GM21619 (cell line): ENCODE data around the gene RALGAPA2.
A peak's percentile ranks its signal among the peaks of the same experiment; 100 is the strongest.

Experiments used
- ATAC-seq: cut with Tn5 transposase; IDR thresholded peaks from one replicate; pipeline ENCODE4 v1.9.1; 2021; ENCODE audit not compliant: unreplicated experiment

RALGAPA2 gene

GRCh38 chr20:20632644-20633043, 79.8 kb downstream of the RALGAPA2 start:
- no peak for ATAC-seq

- ATAC-seq = no peak
Measured at GRCh38 chr20:20630551-20630950, 81.9 kb downstream of the RALGAPA2 start.

GRCh38 chr20:20629556-20630188, 82.8 kb downstream of the RALGAPA2 start:
- ATAC-seq = no peak

GRCh38 chr20:20628314-20628713, 84.1 kb downstream of the RALGAPA2 start:
- ATAC-seq = no peak

GRCh38 chr20:20627471-20627870, 85.0 kb downstream of the RALGAPA2 start:
- ATAC-seq = no peak

GRCh38 chr20:20624914-20625313, 87.5 kb downstream of the RALGAPA2 start:
- ATAC-seq = no peak

- no peak for ATAC-seq
Measured at GRCh38 chr20:20621195-20621594, 91.2 kb downstream of the RALGAPA2 start.

GRCh38 chr20:20614391-20614790, 98.1 kb downstream of the RALGAPA2 start:
- no peak for ATAC-seq

GRCh38 chr20:20612251-20612650, 100.2 kb downstream of the RALGAPA2 start:
- no peak for ATAC-seq

- ATAC-seq = no peak
Measured at GRCh38 chr20:20611167-20611566, 101.3 kb downstream of the RALGAPA2 start.

- ATAC-seq = no peak
Measured at GRCh38 chr20:20609522-20609921, 102.9 kb downstream of the RALGAPA2 start.

- no peak for ATAC-seq
Measured at GRCh38 chr20:20608641-20609040, 103.8 kb downstream of the RALGAPA2 start.

GRCh38 chr20:20608041-20608440, 104.4 kb downstream of the RALGAPA2 start:
- ATAC-seq = no peak

GRCh38 chr20:20606881-20607280, 105.6 kb downstream of the RALGAPA2 start:
- no peak for ATAC-seq

- no peak for ATAC-seq
Measured at GRCh38 chr20:20606050-20606449, 106.4 kb downstream of the RALGAPA2 start.

GRCh38 chr20:20604907-20605306, 107.5 kb downstream of the RALGAPA2 start:
- no peak for ATAC-seq

- no peak for ATAC-seq
Measured at GRCh38 chr20:20604357-20604756, 108.1 kb downstream of the RALGAPA2 start.

- ATAC-seq = peak; percentile 99
Measured at GRCh38 chr20:20603339-20603990, 109.0 kb downstream of the RALGAPA2 start.

GRCh38 chr20:20597966-20598365, 114.5 kb downstream of the RALGAPA2 start:
- no peak for ATAC-seq

GRCh38 chr20:20594171-20594530, 118.3 kb downstream of the RALGAPA2 start:
- no peak for ATAC-seq

GRCh38 chr20:20593447-20594170, 118.8 kb downstream of the RALGAPA2 start:
- ATAC-seq = no peak

GRCh38 chr20:20585146-20585545, 127.3 kb downstream of the RALGAPA2 start:
- no peak for ATAC-seq
